Esophagus squamous epithelium (tissue), 4 donors: ENCODE data around the gene TMEM30B.

Source experiments
- POLR2A ChIP-seq, 4 donors: fragments of 450-650 bp; IDR thresholded peaks; one replicate each; pipeline ENCODE4 v1.6.1; 2017; ENCODE audit warnings: antibody characterized with exemption in 4 of 4, mild to moderate bottlenecking in 4 of 4, moderate library complexity in 3 of 4
- TF ChIP-seq, protein P1 (sequence below), 6 experiments: fragments of 450-650 bp in 4 of 6; fragments of 200-600 bp in 2 of 6; sonication (generic) in 2 of 6; IDR thresholded peaks; one replicate each; pipeline ENCODE4 v1.5.1; 2016 to 2019; ENCODE audit warnings: antibody characterized with exemption in 6 of 6, mild to moderate bottlenecking in 4 of 6, moderate library complexity in 4 of 6

- TF ChIP-seq, protein P1, sequence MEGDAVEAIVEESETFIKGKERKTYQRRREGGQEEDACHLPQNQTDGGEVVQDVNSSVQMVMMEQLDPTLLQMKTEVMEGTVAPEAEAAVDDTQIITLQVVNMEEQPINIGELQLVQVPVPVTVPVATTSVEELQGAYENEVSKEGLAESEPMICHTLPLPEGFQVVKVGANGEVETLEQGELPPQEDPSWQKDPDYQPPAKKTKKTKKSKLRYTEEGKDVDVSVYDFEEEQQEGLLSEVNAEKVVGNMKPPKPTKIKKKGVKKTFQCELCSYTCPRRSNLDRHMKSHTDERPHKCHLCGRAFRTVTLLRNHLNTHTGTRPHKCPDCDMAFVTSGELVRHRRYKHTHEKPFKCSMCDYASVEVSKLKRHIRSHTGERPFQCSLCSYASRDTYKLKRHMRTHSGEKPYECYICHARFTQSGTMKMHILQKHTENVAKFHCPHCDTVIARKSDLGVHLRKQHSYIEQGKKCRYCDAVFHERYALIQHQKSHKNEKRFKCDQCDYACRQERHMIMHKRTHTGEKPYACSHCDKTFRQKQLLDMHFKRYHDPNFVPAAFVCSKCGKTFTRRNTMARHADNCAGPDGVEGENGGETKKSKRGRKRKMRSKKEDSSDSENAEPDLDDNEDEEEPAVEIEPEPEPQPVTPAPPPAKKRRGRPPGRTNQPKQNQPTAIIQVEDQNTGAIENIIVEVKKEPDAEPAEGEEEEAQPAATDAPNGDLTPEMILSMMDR (IDR thresholded peaks at IDR 0.05) = no peak
- TF ChIP-seq POLR2A (IDR thresholded peaks at IDR 0.05) = no peak
These were observed 12.3 kb downstream of the TMEM30B start for GRCh38 chr14:61268812-61269211.
